Ectodermal cell (in vitro differentiated cells): ENCODE data around the gene CCDC160. TPM values are rescaled to one million over a fixed set of nuclear protein-coding genes. Genes with fewer than 3 reads are reported as not detected.
"Not testable (repeated sequence)": the region's sequence is repeated elsewhere in the genome, so short reads cannot be mapped to it uniquely, and the experiment has no call there.

ENCODE experiments used
- H3K27ac ChIP-seq: 2 replicates; pipeline ENCODE4 v1.7.0; 2013; ENCODE audit warnings: mild to moderate bottlenecking, low read depth, low read length; ENCODE audit not compliant: insufficient read depth, poor library complexity, severe bottlenecking
- H3K27me3 ChIP-seq: 2 replicates; pipeline ENCODE4 v1.7.0; 2013; ENCODE audit warnings: mild to moderate bottlenecking, low read length; ENCODE audit not compliant: insufficient read depth, control insufficient read depth, poor library complexity, severe bottlenecking
- H3K36me3 ChIP-seq: one replicate; pipeline ENCODE4 v1.7.0; 2013; ENCODE audit warnings: low read length; ENCODE audit not compliant: control insufficient read depth, insufficient read depth
- H3K4me1 ChIP-seq: one replicate; pipeline ENCODE4 v1.7.0; 2013; ENCODE audit warnings: low read length; ENCODE audit not compliant: control insufficient read depth, insufficient read depth
- H3K4me3 ChIP-seq: 2 replicates; pipeline ENCODE4 v1.7.0; 2013; ENCODE audit warnings: low read depth, low read length, control low read depth; ENCODE audit not compliant: insufficient read depth
- H3K9me3 ChIP-seq: 2 replicates; pipeline ENCODE4 v1.7.0; 2013; ENCODE audit warnings: mild to moderate bottlenecking, low read length, moderate library complexity; ENCODE audit not compliant: control insufficient read depth
- WGBS, 2 experiments: methylation state at CpG; one replicate each; pipeline ENCODE4 v1.1.7; 2013; ENCODE audit warnings: missing lambda C conversion rate in 2 of 2; 5-methylcytosine and 5-hydroxymethylcytosine counted together
- polyA plus RNA-seq, 4 experiments: library from polyadenylated mRNA; stranded (reverse); fragments of 50-300 nt; gene quantifications; one replicate each; pipeline ENCODE4 v1.2.3, GENCODE V29; 2013

Gene CCDC160
- polyA plus RNA-seq (2013, experiment 1 of 4) = 45.3 TPM
- polyA plus RNA-seq (2013, experiment 2 of 4) = 52.2 TPM
- 58.3 TPM for polyA plus RNA-seq (2013, experiment 3 of 4)
- 58.2 TPM for polyA plus RNA-seq (2013, experiment 4 of 4)

DNA sequence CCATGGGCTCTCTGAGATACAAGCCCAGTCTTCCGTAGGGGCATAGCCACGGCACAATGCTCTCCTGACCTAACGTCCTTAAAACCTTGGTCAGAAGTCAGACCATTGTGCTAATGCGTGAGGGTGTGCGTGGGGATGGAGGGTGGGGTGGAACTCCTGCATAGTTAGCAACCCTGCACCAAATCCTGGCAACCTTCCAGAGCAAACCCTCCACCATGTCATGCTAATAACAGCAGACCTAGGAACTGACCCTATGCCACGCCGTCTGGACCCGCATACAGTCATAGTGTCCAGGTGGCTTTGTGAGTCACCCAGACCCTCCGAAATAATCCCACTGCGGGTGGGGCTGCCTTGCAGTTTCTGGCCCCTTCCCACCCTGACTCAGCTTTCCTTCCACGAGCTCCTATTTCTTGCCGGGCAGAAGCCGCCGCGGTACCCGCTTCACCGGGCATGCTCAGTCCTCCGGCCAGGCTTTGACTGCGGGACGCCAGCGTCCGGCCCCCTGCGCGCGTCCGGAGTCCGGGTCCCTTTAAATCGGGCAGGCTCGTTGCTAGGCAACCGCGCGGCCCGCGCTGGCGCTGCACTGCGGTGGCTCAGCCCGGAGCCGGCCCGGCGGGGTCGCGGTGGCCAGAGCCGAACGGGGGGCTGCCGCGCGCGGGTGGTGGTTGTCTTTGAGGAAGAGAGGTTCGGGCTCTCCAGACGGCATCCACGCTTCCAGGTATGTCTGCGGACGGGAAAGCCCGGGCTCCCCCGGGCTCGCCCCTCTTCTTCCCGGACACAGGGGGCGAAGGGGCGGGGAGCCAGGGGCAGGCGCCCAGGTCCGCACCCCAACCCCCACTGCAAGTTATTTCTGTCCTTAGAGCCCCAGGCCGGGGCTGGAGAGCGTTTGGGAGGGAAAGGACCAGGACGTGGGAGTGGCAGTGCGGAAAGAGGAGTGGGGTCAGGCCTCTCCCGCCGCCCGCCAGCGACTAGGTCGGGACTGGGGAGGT is at the start of gene CCDC160:
TSS of gene CCDC160 (plus strand) at position 557 of the 989 bp plus-strand sequence. CDS start 7,619 bp downstream, outside the sequence.
- Histone ChIP-seq H3K4me3 (peak within 1 kb of the TSS; percentile 57), H3K27ac (no peak within 1 kb of the TSS), H3K4me1 (peaks cover 6% of the 10 kb centered on the region), H3K36me3 (no peaks in the 10 kb centered on the region), H3K9me3 (no peaks in the 10 kb centered on the region), H3K27me3 (no peaks in the 10 kb centered on the region)
- WGBS, 2 experiments = 4% methylated on average over 65 to 69 of the region's 70 CpGs

DNA sequence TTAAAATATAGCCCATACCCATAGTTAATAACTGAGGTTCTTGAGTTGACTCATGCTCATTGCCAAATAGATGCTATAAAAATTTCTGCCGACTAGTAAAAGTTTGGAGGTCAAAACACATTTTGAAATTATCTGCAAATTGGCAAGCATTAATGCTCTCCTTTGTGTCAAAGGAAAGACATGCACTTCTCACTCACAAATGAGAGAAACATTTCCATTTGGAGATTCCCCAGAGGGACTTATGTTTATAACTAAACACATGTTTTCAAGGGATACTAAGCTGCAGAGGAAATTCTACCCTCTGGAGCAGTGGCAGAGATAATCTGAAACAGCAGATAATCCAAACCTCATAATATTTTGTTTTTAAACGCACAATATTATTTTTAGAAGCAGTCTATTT is 45.7 kb upstream of the CCDC160 start:
- peaks cover 5% of the 10 kb centered on the region for H3K4me1 ChIP-seq
- H3K36me3 ChIP-seq = no peaks in the 10 kb centered on the region
- no peak overlapping the region for H3K4me3 ChIP-seq
- no peak overlapping the region for H3K27ac ChIP-seq
- no peaks in the 10 kb centered on the region for H3K27me3 ChIP-seq
- 94 to 100% methylated on average over 1 of the region's 2 CpGs for WGBS, 2 experiments
- H3K9me3 ChIP-seq = no peaks in the 10 kb centered on the region

DNA sequence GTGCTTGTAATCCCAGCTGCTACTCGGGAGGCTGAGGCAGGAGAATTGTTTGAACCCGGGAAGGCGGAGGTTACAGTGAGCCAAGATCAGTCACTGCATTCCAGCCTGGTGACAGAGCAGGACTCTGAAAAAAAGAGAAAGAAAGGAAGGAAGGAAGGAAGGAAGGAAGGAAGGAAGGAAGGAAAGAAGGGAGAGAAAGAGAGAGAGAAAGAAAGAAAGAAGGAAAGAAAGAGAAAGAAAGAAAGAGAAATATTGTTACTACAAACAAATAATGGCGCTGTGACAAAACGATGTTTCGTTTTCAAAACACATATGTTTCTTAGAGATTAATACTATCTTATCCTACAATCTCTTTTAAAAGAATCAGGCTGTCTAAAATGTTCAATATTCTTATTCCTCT is 42.1 kb upstream of the CCDC160 start:
- WGBS, 2 experiments = 92 to 98% methylated on average over 3 to 6 of the region's 6 CpGs
- H3K4me1 ChIP-seq = no peaks in the 10 kb centered on the region
- no peaks in the 10 kb centered on the region for H3K36me3 ChIP-seq
- H3K27me3 ChIP-seq = no peaks in the 10 kb centered on the region
- no peaks in the 10 kb centered on the region for H3K9me3 ChIP-seq
- no peak overlapping the region for H3K4me3 ChIP-seq
- no peak overlapping the region for H3K27ac ChIP-seq

DNA sequence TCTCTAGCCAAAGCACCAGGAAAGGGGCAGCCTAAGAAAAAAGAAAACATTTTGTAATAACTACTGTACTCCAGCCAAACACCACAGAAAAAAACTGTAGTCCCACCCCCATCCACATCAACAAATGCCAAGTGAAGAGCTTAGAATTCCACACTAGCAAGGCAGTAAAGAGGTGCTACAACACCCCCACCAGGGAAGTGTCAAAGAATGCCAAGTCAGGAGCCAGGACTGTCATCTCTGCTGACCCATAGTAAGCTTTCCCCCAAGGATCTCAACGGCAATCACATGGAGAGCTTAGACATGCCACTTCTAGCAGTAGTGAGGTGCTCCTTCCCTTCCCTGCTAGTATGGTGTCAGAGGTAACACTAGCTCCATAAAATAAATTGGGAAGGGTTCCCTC is 34.4 kb upstream of the CCDC160 start:
- 56 to 67% methylated on average over 1 of the region's 1 CpG for WGBS, 2 experiments
- H3K27ac ChIP-seq = no peak overlapping the region
- H3K36me3 ChIP-seq = no peaks in the 10 kb centered on the region

DNA sequence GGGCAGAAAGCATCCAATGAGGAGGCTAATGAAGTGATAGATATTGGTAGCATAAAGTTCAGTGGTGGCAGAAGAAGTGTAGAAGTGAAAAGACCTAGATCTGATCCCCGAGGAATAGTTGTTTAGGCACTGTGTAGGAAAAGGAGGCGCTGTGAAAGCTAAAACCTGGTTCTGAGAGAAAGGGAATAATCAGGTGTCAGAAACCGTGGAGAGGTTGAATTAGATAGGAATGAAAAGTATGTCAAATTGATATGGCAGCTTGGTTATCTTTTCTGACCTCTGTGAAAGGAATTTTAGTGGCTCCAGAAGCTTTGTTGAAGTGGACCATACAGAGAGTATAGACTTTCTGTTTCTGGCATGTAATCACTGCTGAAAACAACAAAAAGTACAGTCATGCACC is 30.8 kb upstream of the CCDC160 start:
- H3K4me3 ChIP-seq = no peak overlapping the region
- WGBS, 2 experiments = 82% methylated on average over 3 of the region's 3 CpGs
- no peaks in the 10 kb centered on the region for H3K36me3 ChIP-seq
- H3K27me3 ChIP-seq = no peaks in the 10 kb centered on the region
- no peaks in the 10 kb centered on the region for H3K9me3 ChIP-seq
- H3K4me1 ChIP-seq = no peaks in the 10 kb centered on the region
- H3K27ac ChIP-seq = no peak overlapping the region

More for the DNA sequence above, 34.4 kb upstream of the CCDC160 start:
- Histone ChIP-seq H3K4me3 (no peak overlapping the region), H3K4me1 (no peaks in the 10 kb centered on the region), H3K27me3 (no peaks in the 10 kb centered on the region), H3K9me3 (no peaks in the 10 kb centered on the region)

DNA sequence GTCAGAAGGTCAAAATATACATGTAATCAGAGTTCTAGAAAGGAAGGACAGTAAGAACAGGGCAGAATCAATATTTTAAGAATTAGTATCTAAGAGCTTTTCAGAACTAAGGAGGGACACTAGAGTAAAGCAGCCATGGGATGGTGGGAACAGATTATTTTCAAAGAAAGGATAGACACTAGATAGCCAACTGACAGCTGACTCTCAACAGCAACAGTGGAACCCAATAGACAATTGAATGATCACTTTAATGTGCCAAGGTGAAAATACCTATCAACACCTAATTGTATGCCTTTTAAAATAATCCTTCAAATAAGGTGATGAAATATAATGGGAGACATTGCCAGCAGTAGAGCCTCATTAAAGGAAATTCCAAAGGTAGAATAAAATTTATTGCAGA is 26.5 kb upstream of the CCDC160 start:
- no peaks in the 10 kb centered on the region for H3K36me3 ChIP-seq
- H3K27me3 ChIP-seq = no peaks in the 10 kb centered on the region
- no peaks in the 10 kb centered on the region for H3K9me3 ChIP-seq
- H3K27ac ChIP-seq = no peak overlapping the region
- no peaks in the 10 kb centered on the region for H3K4me1 ChIP-seq
- H3K4me3 ChIP-seq = no peak overlapping the region

DNA sequence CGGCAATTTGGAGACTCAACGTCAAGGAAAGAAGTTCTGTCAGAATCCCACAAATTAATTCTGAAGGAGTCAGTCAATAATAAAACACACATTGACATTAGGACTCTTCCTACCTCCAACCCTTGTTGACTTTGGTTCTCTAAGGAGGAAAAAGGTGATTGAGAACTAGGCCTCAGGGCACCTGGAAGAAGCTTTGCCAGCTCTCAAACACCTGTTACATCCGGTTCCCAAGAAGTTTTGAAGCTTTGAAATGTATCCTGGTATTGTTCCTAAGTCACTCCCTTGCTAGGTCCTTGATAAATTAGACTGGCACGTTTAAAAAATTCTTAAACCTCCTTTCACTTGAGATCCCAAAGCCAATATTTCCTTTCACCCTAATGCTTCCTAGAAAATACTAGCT is 1.7 kb upstream of the CCDC160 start:
- Histone ChIP-seq H3K9me3 (no peaks in the 10 kb centered on the region), H3K36me3 (no peaks in the 10 kb centered on the region), H3K4me1 (no peaks in the 10 kb centered on the region), H3K4me3 (no peak overlapping the region), H3K27me3 (no peaks in the 10 kb centered on the region), H3K27ac (no peak overlapping the region)
- 92 to 99% methylated on average over 4 of the region's 4 CpGs for WGBS, 2 experiments

DNA sequence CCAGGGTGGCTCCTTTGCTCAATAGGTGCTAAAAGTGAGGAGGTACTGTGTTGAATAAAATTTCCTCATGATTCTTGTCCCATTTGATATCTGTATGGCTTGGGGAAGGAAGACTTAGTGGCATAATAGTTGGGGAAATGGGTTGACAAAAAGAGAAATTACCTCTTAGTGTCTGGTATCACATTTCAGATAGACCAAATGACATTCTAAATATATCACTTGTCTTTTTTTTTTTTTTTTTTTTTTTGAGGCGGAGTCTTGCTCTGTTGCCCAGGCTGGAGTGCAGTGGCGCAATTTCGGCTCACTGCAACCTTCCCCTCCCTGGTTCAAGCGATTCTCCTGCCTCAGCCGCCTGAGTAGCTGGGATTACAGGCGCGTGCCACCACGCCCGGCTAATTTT is 1.2 kb downstream of the CCDC160 start:
- not testable (repeated sequence) for H3K4me1 ChIP-seq, H3K36me3 ChIP-seq, H3K27me3 ChIP-seq, H3K9me3 ChIP-seq, H3K27ac ChIP-seq
- H3K4me3 ChIP-seq = peak overlapping the region; percentile 57
- 66 to 79% methylated on average over 4 of the region's 9 CpGs for WGBS, 2 experiments

DNA sequence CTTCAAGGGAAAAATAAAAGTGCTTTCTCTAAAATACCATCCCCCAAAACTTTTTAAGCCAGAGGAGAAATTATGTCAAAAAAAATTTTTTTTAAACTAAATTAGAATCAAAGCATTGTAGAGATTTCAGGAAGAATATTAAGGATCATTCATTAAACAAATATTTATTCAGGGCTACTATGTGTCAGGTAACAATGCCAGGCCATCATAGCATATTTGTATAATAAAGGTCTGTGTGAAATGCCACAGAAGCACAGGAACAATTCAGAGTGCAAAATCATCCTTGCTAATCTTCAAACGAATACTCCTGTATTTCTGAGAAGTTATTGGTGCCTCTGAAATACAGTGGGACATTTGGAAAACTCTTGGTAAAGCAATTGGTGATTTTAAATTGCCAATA is 2.0 kb downstream of the CCDC160 start:
- Histone ChIP-seq H3K36me3 (no peaks in the 10 kb centered on the region), H3K27ac (no peak overlapping the region), H3K9me3 (no peaks in the 10 kb centered on the region), H3K4me1 (peaks cover 11% of the 10 kb centered on the region), H3K4me3 (peak overlapping the region; percentile 57), H3K27me3 (no peaks in the 10 kb centered on the region)
- 42% methylated on average over 1 of the region's 1 CpG; no CpG with 5 or more reads in 1 of the 2 experiments for WGBS, 2 experiments

DNA sequence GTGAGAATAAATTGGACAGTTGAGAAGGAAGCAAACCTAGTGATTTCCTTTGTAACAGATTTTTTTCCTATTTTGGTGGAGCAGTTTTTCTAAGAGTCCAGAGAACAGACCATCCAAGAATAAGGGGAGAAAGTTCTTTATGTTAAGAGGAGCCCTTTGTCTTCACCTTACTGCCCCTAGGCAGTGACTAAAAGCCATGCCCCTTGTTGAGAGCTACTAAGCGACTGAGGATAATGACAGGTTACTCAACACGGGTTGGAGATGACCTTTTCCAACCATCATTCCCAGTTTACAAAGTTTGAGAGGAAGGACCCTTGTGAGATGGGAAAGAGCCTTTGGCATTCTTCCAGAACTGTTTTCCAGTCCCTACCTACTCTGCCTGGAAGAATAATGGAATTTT is 3.2 kb downstream of the CCDC160 start:
- Histone ChIP-seq H3K27ac (peak overlapping the region; percentile 77), H3K9me3 (no peaks in the 10 kb centered on the region), H3K36me3 (no peaks in the 10 kb centered on the region), H3K4me1 (peaks cover 14% of the 10 kb centered on the region), H3K4me3 (peak overlapping the region; percentile 18), H3K27me3 (no peaks in the 10 kb centered on the region)
- WGBS, 2 experiments = 3% methylated on average over 2 of the region's 2 CpGs; no CpG with 5 or more reads in 1 of the 2 experiments
